HepG2 (cell line): ENCODE measurements around the gene TCEANC2. TPM values are rescaled to one million over a fixed set of nuclear protein-coding genes. Genes with fewer than 3 reads are reported as not detected.
A peak's percentile ranks its signal among the peaks of the same experiment; 100 is the strongest.

Experiments used
- CEBPG ChIP-seq: IDR thresholded peaks from 2 replicates; pipeline ENCODE4 v1.6.1; 2016
- CHD4 ChIP-seq: fragments of 200-600 bp; sonication (generic); IDR thresholded peaks from 2 replicates; pipeline ENCODE4 v1.7.0; 2017; ENCODE audit warnings: mild to moderate bottlenecking, low read length, borderline replicate concordance
- DMAP1 ChIP-seq: IDR thresholded peaks from 2 replicates; pipeline ENCODE4 v1.6.1; 2016
- EZH2 ChIP-seq: conservative IDR thresholded peaks from 2 replicates; pipeline ENCODE4 v1.6.1; 2012; ENCODE audit warnings: mild to moderate bottlenecking, low read depth, low read length, moderate library complexity
- HMGA1 ChIP-seq: sonication (generic); formaldehyde crosslinking; conservative IDR thresholded peaks from 2 replicates; pipeline ENCODE4 v1.4.0; 2020; ENCODE audit warnings: missing genetic modification reagents
- KLF12 ChIP-seq: sonication (generic); formaldehyde crosslinking; IDR thresholded peaks from 2 replicates; pipeline ENCODE4 v1.4.0; 2020; ENCODE audit warnings: missing genetic modification reagents, borderline replicate concordance
- MED1 ChIP-seq: sonication (generic); formaldehyde crosslinking; IDR thresholded peaks from 2 replicates; pipeline ENCODE4 v1.4.0; 2020; ENCODE audit warnings: missing genetic modification reagents
- MED8 ChIP-seq: sonication (generic); formaldehyde crosslinking; IDR thresholded peaks from 2 replicates; pipeline ENCODE4 v1.8.1; 2023; ENCODE audit warnings: mild to moderate bottlenecking, missing genetic modification reagents; ENCODE audit not compliant: insufficient replicate concordance
- NFKBIZ ChIP-seq: IDR thresholded peaks from 2 replicates; pipeline ENCODE4 v1.6.1; 2018; ENCODE audit warnings: missing genetic modification reagents, missing compliant biosample characterization
- RAD21 ChIP-seq: fragments of 450-650 bp; formaldehyde crosslinking; IDR thresholded peaks from 2 replicates; pipeline ENCODE4 v1.5.0; 2020; ENCODE audit warnings: mild to moderate bottlenecking
- RAD51 ChIP-seq: fragments of 450-650 bp; IDR thresholded peaks from 2 replicates; pipeline ENCODE4 v1.6.1; 2016; ENCODE audit warnings: borderline replicate concordance
- SAP130 ChIP-seq: IDR thresholded peaks from 2 replicates; pipeline ENCODE4 v1.6.1; 2016; ENCODE audit warnings: low read depth
- TAF15 ChIP-seq: fragments of 200-400 bp; formaldehyde crosslinking; IDR thresholded peaks from one replicate; pipeline ENCODE4 v1.6.1; 2018; ENCODE audit warnings: mild to moderate bottlenecking, low read depth, low read length; ENCODE audit not compliant: poor library complexity, severe bottlenecking
- TGIF2 ChIP-seq: IDR thresholded peaks from 2 replicates; pipeline ENCODE4 v1.6.1; 2016; ENCODE audit warnings: control low read depth, missing compliant biosample characterization
- U2AF1 ChIP-seq: fragments of 200-400 bp; formaldehyde crosslinking; optimal IDR thresholded peaks from 2 replicates; pipeline ENCODE3; 2017; ENCODE audit warnings: mild to moderate bottlenecking, low read depth, low read length
- WIZ ChIP-seq: sonication (generic); formaldehyde crosslinking; IDR thresholded peaks from 2 replicates; pipeline ENCODE4 v1.5.1; 2020; ENCODE audit warnings: mild to moderate bottlenecking, missing genetic modification reagents
- ZBTB7A ChIP-seq: sonication (generic); formaldehyde crosslinking; IDR thresholded peaks from 2 replicates; pipeline ENCODE4 v1.8.0; 2022; ENCODE audit warnings: mild to moderate bottlenecking, missing genetic modification reagents
- ZGPAT ChIP-seq: IDR thresholded peaks from 2 replicates; pipeline ENCODE4 v1.6.1; 2016; ENCODE audit warnings: mild to moderate bottlenecking
- ZKSCAN8 ChIP-seq: IDR thresholded peaks from 2 replicates; pipeline ENCODE4 v1.6.1; 2016; ENCODE audit warnings: borderline replicate concordance, missing genetic modification reagents, missing compliant biosample characterization
- ZNF3 ChIP-seq: IDR thresholded peaks from 2 replicates; pipeline ENCODE4 v1.7.0; 2017; ENCODE audit warnings: inconsistent platforms
- ZNF33B ChIP-seq: sonication (generic); formaldehyde crosslinking; IDR thresholded peaks from 2 replicates; pipeline ENCODE4 v1.5.1; 2020; ENCODE audit warnings: mild to moderate bottlenecking, missing genetic modification reagents
- ZNF615 ChIP-seq: sonication (generic); formaldehyde crosslinking; IDR thresholded peaks from 2 replicates; pipeline ENCODE4 v1.5.0; 2020; ENCODE audit warnings: mild to moderate bottlenecking, missing genetic modification reagents, borderline replicate concordance
- ZNF713 ChIP-seq: sonication (generic); formaldehyde crosslinking; IDR thresholded peaks from 2 replicates; pipeline ENCODE4 v1.4.0; 2020; ENCODE audit warnings: mild to moderate bottlenecking, missing genetic modification reagents
- ZSCAN9 ChIP-seq: IDR thresholded peaks from 2 replicates; pipeline ENCODE4 v1.6.1; 2016; ENCODE audit warnings: borderline replicate concordance
- ZZZ3 ChIP-seq: sonication (generic); formaldehyde crosslinking; IDR thresholded peaks from 2 replicates; pipeline ENCODE4 v1.4.0; 2020; ENCODE audit warnings: missing genetic modification reagents, mild to moderate bottlenecking, borderline replicate concordance
- polyA plus RNA-seq, 8 experiments: library from polyadenylated mRNA; depleted of rRNA in 3 of 8; stranded (reverse) in 7 of 8; unstranded in 1 of 8; fragments of >200 nt; fragmentation: Illumina TruSeq in 4 of 8; extraction: Trizol in 4 of 8; gene quantifications; 2 replicates each; pipeline versions ENCODE4 v1.2.1 to v1.2.3, GENCODE V29; 2011 to 2016; ENCODE audit warnings: low read depth in 4 of 8, missing spikeins in 1 of 8, mixed read lengths in 1 of 8; ENCODE audit not compliant: insufficient read depth in 1 of 8
- total RNA-seq, 5 experiments: library from RNA; depleted of rRNA; stranded (reverse); fragments of >200 nt; fragmentation: Illumina TruSeq; extraction: Trizol; gene quantifications; 2 replicates each; pipeline ENCODE4 v1.2.3, GENCODE V29; 2016; ENCODE audit warnings: low read depth in 1 of 5
- TF ChIP-seq, protein P1 (sequence below): sonication (generic); formaldehyde crosslinking; IDR thresholded peaks from 2 replicates; pipeline ENCODE4 v1.4.0; 2020; ENCODE audit warnings: missing genetic modification reagents
- TF ChIP-seq, protein P2 (sequence below): IDR thresholded peaks from 2 replicates; pipeline ENCODE4 v1.4.0; 2020; ENCODE audit warnings: mild to moderate bottlenecking, missing genetic modification reagents

The TCEANC2 gene
- total and polyA plus RNA-seq, 2 of the 13 experiments (the other 11 are each of a cell fraction or from before 2014, with no cell fraction given): 3.8 to 5.0 TPM

DNA sequence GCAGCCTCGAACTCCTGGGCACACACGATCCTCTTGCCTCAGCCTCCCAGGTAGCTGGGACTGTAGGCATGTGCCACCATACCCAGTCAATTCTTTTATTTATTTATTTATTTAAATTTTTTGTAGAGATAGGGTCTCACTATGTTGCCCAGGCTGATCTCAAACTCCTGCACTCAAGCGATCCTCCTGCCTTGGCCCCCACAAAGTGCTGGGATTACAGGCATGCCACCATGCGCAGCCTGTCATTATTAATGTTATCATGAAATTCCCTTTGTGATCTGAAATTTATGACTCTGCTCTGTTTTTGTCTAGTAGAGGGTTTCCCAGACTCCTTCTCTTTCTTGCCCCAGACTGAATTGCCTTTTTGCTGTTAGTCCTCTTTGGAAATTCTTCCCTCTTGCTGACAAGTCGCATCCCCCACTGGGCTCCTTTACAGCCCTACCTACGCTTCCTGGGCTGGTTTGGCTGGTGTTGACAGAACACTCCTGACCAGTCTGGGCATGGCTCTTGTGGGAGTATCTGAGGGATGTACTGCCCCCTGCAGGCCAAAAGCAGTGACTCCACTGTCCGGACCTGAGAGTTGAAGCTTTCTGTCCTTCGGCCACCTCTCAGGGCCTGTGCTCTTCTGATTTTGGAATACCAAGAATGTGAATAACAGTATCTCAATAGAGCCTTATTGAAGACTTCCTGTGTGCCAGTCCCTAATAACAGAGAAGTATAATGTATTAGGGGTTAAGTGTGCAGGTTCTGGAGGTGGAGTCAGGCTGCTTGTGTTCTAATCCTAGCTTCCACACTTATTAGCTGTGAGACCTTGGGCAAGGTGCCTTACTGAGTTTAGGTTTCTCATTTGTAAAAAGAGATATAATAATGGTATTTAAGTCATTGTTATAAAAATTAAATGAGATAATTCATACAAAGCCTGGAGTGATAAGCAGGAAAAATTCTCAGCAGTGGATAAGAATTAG lies 28.2 kb downstream of the TCEANC2 start (continued):
- TF ChIP-seq MED1 (0 out of 2 replicates have a peak, but pooled peaks have one; percentile 31), MED8 (CRISPR knock-in tag) (no peak), RAD21 (CRISPR knock-in tag) (peak; percentile 88), ZSCAN9 (0 out of 2 replicates have a peak, but pooled peaks have one; percentile 21), DMAP1 (no peak), TGIF2 (CRISPR knock-in tag) (0 out of 2 replicates have a peak, but pooled peaks have one; percentile 52), ZNF3 (CRISPR knock-in tag) (no peak), CHD4 (no peak), NFKBIZ (no peak), ZGPAT (CRISPR knock-in tag) (peak; percentile 48; the same call in 1 of the 2 replicates), ZBTB7A (CRISPR knock-in tag) (no peak), HMGA1 (CRISPR knock-in tag) (no peak), ZZZ3 (CRISPR knock-in tag) (no peak), SAP130 (CRISPR knock-in tag) (peak; percentile 64; the same call in 1 of the 2 replicates), TAF15 (no peak), ZNF713 (CRISPR knock-in tag) (no peak), U2AF1 (no peak), ZKSCAN8 (no peak), CEBPG (CRISPR knock-in tag) (0 out of 2 replicates have a peak, but pooled peaks have one; percentile 7), RAD51 (no peak), EZH2 (no peak), KLF12 (CRISPR knock-in tag) (no peak), ZNF33B (no peak), WIZ (CRISPR knock-in tag) (no peak), ZNF615 (CRISPR knock-in tag) (no peak)
- TF ChIP-seq, protein P1, sequence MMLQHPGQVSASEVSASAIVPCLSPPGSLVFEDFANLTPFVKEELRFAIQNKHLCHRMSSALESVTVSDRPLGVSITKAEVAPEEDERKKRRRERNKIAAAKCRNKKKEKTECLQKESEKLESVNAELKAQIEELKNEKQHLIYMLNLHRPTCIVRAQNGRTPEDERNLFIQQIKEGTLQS (CRISPR knock-in tag): no peak
- TF ChIP-seq, protein P2, sequence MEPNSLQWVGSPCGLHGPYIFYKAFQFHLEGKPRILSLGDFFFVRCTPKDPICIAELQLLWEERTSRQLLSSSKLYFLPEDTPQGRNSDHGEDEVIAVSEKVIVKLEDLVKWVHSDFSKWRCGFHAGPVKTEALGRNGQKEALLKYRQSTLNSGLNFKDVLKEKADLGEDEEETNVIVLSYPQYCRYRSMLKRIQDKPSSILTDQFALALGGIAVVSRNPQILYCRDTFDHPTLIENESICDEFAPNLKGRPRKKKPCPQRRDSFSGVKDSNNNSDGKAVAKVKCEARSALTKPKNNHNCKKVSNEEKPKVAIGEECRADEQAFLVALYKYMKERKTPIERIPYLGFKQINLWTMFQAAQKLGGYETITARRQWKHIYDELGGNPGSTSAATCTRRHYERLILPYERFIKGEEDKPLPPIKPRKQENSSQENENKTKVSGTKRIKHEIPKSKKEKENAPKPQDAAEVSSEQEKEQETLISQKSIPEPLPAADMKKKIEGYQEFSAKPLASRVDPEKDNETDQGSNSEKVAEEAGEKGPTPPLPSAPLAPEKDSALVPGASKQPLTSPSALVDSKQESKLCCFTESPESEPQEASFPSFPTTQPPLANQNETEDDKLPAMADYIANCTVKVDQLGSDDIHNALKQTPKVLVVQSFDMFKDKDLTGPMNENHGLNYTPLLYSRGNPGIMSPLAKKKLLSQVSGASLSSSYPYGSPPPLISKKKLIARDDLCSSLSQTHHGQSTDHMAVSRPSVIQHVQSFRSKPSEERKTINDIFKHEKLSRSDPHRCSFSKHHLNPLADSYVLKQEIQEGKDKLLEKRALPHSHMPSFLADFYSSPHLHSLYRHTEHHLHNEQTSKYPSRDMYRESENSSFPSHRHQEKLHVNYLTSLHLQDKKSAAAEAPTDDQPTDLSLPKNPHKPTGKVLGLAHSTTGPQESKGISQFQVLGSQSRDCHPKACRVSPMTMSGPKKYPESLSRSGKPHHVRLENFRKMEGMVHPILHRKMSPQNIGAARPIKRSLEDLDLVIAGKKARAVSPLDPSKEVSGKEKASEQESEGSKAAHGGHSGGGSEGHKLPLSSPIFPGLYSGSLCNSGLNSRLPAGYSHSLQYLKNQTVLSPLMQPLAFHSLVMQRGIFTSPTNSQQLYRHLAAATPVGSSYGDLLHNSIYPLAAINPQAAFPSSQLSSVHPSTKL (CRISPR knock-in tag): peak; percentile 53; the same call in 1 of the 2 replicates
